Naive thymus-derived CD4-positive, alpha-beta T cell (primary cell): Measurements from ENCODE around the gene VPS4B. TPM values are rescaled to one million over a fixed set of nuclear protein-coding genes. Genes with fewer than 3 reads are reported as not detected.

Source experiments
- ATAC-seq: fragments of 150-1000 bp; cut with Tn5 transposase; 2 replicates; pipeline ENCODE4 v1.10.0; 2021; ENCODE audit warnings: mild to moderate bottlenecking, moderate library complexity
- CTCF ChIA-PET: fragments of 350-600 bp; sonication (Branson Sonifier 250); formaldehyde crosslinking; loops from one replicate; lab custom pipeline; 2021; ENCODE audit warnings: antibody characterized with exemption; lab: Charles Lee
- POLR2A ChIA-PET: fragments of 350-600 bp; sonication (Branson Sonifier 250); formaldehyde crosslinking; loops from one replicate; lab custom pipeline; 2021; ENCODE audit warnings: antibody characterized with exemption, inconsistent platforms; lab: Charles Lee
- DNase-seq, 9 donors: peaks; one replicate each; pipeline versions ENCODE4 v3.0.0 to v3.0.0-alpha.2; 2020 to 2022; ENCODE audit warnings: mixed read lengths in 1 of 9
- H3K27ac ChIP-seq: one replicate; pipeline ENCODE4 v1.7.0; 2013; ENCODE audit warnings: mild to moderate bottlenecking, low read depth, low read length, moderate library complexity
- H3K27me3 ChIP-seq, 2 donors: one replicate each; pipeline ENCODE4 v1.7.0; 2013; ENCODE audit warnings: low read length in 2 of 2, mild to moderate bottlenecking in 2 of 2, moderate library complexity in 2 of 2; ENCODE audit not compliant: control insufficient read depth in 2 of 2, insufficient read depth in 2 of 2
- H3K36me3 ChIP-seq, 3 experiments: 1 replicate in 2 of 3; 2 replicates in 1 of 3; pipeline ENCODE4 v1.7.0; 2013; ENCODE audit warnings: low read length in 3 of 3, mild to moderate bottlenecking in 3 of 3, moderate library complexity in 1 of 3; ENCODE audit not compliant: insufficient read depth in 3 of 3, control insufficient read depth in 2 of 3
- H3K4me1 ChIP-seq, 2 donors: one replicate each; pipeline ENCODE4 v1.7.0; 2013; ENCODE audit warnings: low read length in 2 of 2, mild to moderate bottlenecking in 2 of 2, moderate library complexity in 1 of 2; ENCODE audit not compliant: control insufficient read depth in 2 of 2, insufficient read depth in 2 of 2
- H3K4me3 ChIP-seq: 2 replicates; pipeline ENCODE4 v1.7.0; 2013; ENCODE audit warnings: mild to moderate bottlenecking, low read length
- H3K9me3 ChIP-seq, 3 experiments: 1 replicate in 2 of 3; 2 replicates in 1 of 3; pipeline ENCODE4 v1.7.0; 2013; ENCODE audit warnings: low read length in 3 of 3; ENCODE audit not compliant: control insufficient read depth in 2 of 3
- H3K27ac Mint-ChIP-seq, 9 donors: one replicate each; pipeline ENCODE4 v1.8.0; 2020 to 2022; ENCODE audit warnings: mixed read lengths in 9 of 9, mild to moderate bottlenecking in 8 of 9, moderate library complexity in 5 of 9, inconsistent platforms in 2 of 9
- H3K27me3 Mint-ChIP-seq, 5 donors: one replicate each; pipeline ENCODE4 v1.8.0; 2021 to 2022; ENCODE audit warnings: mixed read lengths in 5 of 5, mild to moderate bottlenecking in 1 of 5
- H3K36me3 Mint-ChIP-seq, 5 donors: one replicate each; pipeline ENCODE4 v1.8.0; 2020 to 2022; ENCODE audit warnings: mixed read lengths in 5 of 5, mild to moderate bottlenecking in 3 of 5, inconsistent platforms in 1 of 5
- H3K4me1 Mint-ChIP-seq, 7 donors: one replicate each; pipeline ENCODE4 v1.8.0; 2020 to 2022; ENCODE audit warnings: mixed read lengths in 7 of 7, mild to moderate bottlenecking in 3 of 7, inconsistent platforms in 1 of 7
- H3K4me3 Mint-ChIP-seq, 10 donors: one replicate each; pipeline ENCODE4 v1.8.0; 2020 to 2022; ENCODE audit warnings: mild to moderate bottlenecking in 10 of 10, mixed read lengths in 10 of 10, moderate library complexity in 6 of 10, inconsistent platforms in 2 of 10
- H3K9me3 Mint-ChIP-seq, 11 donors: one replicate each; pipeline ENCODE4 v1.8.0; 2020 to 2022; ENCODE audit warnings: mixed read lengths in 11 of 11, mild to moderate bottlenecking in 4 of 11, inconsistent platforms in 1 of 11, moderate library complexity in 1 of 11
- intact Hi-C, 2 donors: fragments of 100-400 bp; cut with micrococcal nuclease; formaldehyde crosslinking; loops; one replicate each; pipeline ENCODE4 v1.15.1; 2023
- polyA plus RNA-seq, 2 donors: library from polyadenylated mRNA; unstranded; fragments of 300-500 nt; fragmentation: Illumina TruSeq; gene quantifications; one replicate each; pipeline ENCODE4 v1.2.3, GENCODE V29; 2021
- total RNA-seq, 6 experiments: library from RNA in 5 of 6; stranded (reverse) in 5 of 6; gene quantifications; 1 replicate in 5 of 6; 2 replicates in 1 of 6; pipeline ENCODE4 v1.2.3 and lab custom pipeline; 2021 to 2026

VPS4B gene
- total and polyA plus RNA-seq, 7 experiments from 2014 or later = 47.4 to 84.6 (median 73.8) TPM

DNA sequence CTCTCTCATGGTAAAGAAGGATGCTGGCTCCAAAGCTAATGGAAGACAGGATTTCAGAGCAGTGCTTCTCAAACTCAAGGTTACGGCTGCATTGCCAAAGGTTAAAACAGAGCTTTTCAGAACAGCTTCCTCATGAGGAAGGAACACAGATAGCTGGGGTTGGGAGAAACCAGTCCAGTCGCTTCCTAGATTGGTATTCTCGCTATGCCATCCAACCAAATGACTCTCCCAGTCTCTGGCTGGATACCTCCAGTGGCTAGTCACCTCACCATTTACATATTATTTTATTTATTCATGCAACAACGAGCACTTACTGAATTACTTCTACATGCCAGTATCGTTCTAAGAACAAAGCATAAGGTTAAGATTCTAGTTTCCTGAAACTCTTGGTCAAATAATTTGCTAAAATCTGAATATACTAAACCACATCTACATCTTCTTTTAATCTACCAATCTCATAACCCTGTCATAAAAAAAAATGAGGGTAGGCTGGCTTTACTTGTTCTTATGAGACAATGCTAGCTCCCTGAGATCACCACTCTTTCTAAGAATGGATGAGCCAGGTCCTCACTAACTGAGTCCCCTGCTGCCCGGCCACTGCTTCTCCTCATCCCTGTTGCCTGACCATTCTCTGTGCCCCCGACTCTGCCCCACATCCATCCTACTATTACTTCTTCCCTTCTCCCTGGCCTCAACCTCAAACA is 75.6 kb downstream of the VPS4B start:
- H3K36me3 ChIP-seq = peaks cover 6 to 62% (median 15%) of the 10 kb centered on the region in 3 experiments
- H3K27ac Mint-ChIP-seq = no peak overlapping the region

DNA sequence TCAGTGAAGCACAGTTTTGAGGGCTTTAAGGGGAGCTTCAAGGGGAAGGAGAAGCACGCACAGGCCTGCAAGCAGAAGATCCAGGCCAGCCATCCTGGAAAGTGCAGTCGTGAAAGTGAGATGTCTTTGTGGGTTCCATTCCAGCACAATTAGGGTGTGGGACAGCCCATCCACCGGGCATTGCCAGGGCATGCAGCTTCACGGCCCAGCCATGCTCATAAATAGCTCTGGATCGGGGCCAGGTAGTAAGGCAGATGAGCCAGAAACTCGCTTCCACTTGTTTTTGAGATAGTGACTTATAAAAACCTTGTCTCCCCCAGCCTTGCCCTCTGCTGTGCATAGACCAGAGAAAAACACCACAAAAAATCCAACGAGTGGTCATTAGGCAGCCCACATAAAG is 76.2 kb downstream of the VPS4B start:
- H3K4me3 Mint-ChIP-seq = no peak overlapping the region
- H3K9me3 Mint-ChIP-seq = no peaks in the 10 kb centered on the region
- DNase-seq (no peak), ATAC-seq (no peak)
- Histone ChIP-seq H3K4me1 (no peaks in the 10 kb centered on the region), H3K27ac (no peak overlapping the region), H3K36me3 (peaks cover 2 to 58% (median 14%) of the 10 kb centered on the region in 3 experiments), H3K9me3 (no peaks in the 10 kb centered on the region), H3K27me3 (no peaks in the 10 kb centered on the region), H3K4me3 (no peak overlapping the region)
- H3K4me1 Mint-ChIP-seq = peaks cover 0 to 6% (median 0%) of the 10 kb centered on the region in 7 donors
- intact Hi-C loops = loop anchor here in 1 of 2 donors (2.0 kb wide), 1 partner anchor 67 kb away; no protein-coding TSS in a partner anchor
- POLR2A ChIA-PET = no interaction called here
- peaks cover 10 to 62% (median 30%) of the 10 kb centered on the region in 5 donors for H3K36me3 Mint-ChIP-seq
- H3K27ac Mint-ChIP-seq = no peak overlapping the region
- H3K27me3 Mint-ChIP-seq = no peaks in the 10 kb centered on the region
- CTCF ChIA-PET = interaction anchor here (1.7 kb wide), 1 partner anchor 94 kb away, joined by 6 read pairs; no protein-coding TSS in a partner anchor

More for the DNA sequence above, 75.6 kb downstream of the VPS4B start:
- ChIA-PET CTCF (interaction anchor here (0.7 kb wide), 1 partner anchor 93 kb away, joined by 5 read pairs; no protein-coding TSS in a partner anchor), POLR2A (no interaction called here)
- Mint-ChIP-seq H3K27me3 (no peaks in the 10 kb centered on the region), H3K36me3 (peaks cover 10 to 59% (median 30%) of the 10 kb centered on the region in 5 donors), H3K4me3 (no peak overlapping the region), H3K4me1 (peaks cover 0 to 6% (median 0%) of the 10 kb centered on the region in 7 donors), H3K9me3 (no peaks in the 10 kb centered on the region)
- ATAC-seq = no peak
- intact Hi-C loops = loop anchor here in 1 of 2 donors (2.0 kb wide), 1 partner anchor 68 kb away; no protein-coding TSS in a partner anchor
- Histone ChIP-seq H3K27me3 (no peaks in the 10 kb centered on the region), H3K27ac (no peak overlapping the region), H3K4me1 (no peaks in the 10 kb centered on the region), H3K9me3 (no peaks in the 10 kb centered on the region), H3K4me3 (no peak overlapping the region)
- DNase-seq = no peak

DNA sequence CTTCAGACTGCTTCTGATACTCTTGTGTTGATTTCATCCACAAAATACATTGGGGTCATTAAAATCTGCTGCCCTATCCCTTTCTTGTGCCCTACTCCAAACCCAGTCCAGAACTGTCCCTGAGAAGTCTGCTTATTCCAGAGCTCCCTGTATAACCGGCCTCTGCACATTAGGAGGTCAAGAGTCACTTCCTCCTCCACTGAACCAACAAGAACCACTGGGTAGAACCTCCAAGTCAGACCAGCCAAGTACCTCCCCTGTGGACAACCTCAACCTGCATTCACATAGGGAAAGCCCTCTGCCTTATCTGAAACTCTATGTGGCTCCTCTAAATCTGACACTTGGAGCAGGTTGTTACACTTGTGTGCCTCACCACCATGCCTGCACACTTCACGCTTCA is 77.4 kb downstream of the VPS4B start:
- ATAC-seq (no peak), DNase-seq (no peak)
- peaks cover 0 to 10% (median 3%) of the 10 kb centered on the region in 7 donors for H3K4me1 Mint-ChIP-seq
- no peak overlapping the region for H3K27ac ChIP-seq
- intact Hi-C loops = no loop called here
- H3K9me3 ChIP-seq = no peaks in the 10 kb centered on the region
- H3K36me3 ChIP-seq = peaks cover 0 to 52% (median 11%) of the 10 kb centered on the region in 3 experiments
- H3K36me3 Mint-ChIP-seq = peaks cover 10 to 63% (median 29%) of the 10 kb centered on the region in 5 donors
- H3K27me3 Mint-ChIP-seq = no peaks in the 10 kb centered on the region
- no peak overlapping the region for H3K4me3 ChIP-seq
- CTCF ChIA-PET = interaction anchor here (1.7 kb wide), 1 partner anchor 95 kb away, joined by 6 read pairs; no protein-coding TSS in a partner anchor
- H3K9me3 Mint-ChIP-seq = no peaks in the 10 kb centered on the region
- no peaks in the 10 kb centered on the region for H3K4me1 ChIP-seq
- H3K27me3 ChIP-seq = no peaks in the 10 kb centered on the region
- H3K4me3 Mint-ChIP-seq = no peak overlapping the region
- peak overlapping the region in 2 of 9 donors; percentile 16 to 19 for H3K27ac Mint-ChIP-seq
- POLR2A ChIA-PET = interaction anchor here (1.5 kb wide), 1 partner anchor 57 kb away, joined by 3 read pairs; no protein-coding TSS in a partner anchor

DNA sequence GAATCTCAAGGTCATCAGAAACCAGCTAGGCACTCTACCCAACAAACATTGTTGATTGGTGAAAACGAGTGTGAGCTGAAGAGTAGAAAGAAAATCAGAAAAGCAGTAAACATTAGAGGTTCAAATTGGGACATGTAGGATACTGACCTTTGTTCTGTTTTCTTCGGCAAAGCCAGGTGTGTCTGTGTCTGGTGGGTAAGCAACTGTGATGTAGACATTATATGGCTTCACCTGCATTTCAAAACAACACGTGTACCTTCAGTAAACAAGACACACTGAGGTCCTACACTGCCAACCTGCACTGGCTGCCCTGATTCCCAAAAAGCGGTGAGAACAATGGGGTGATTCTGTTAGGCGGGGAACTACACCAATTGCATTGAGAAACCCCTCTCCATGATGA is 78.0 kb downstream of the VPS4B start:
- Mint-ChIP-seq H3K27ac (peak overlapping the region in 1 of 9 donors; percentile 54), H3K9me3 (no peaks in the 10 kb centered on the region), H3K4me3 (no peak overlapping the region), H3K36me3 (peaks cover 10 to 58% (median 27%) of the 10 kb centered on the region in 5 donors), H3K27me3 (no peaks in the 10 kb centered on the region), H3K4me1 (peaks cover 0 to 10% (median 5%) of the 10 kb centered on the region in 7 donors)
- ATAC-seq (no peak), DNase-seq (no peak)
- Histone ChIP-seq H3K27me3 (no peaks in the 10 kb centered on the region), H3K9me3 (no peaks in the 10 kb centered on the region), H3K4me3 (no peak overlapping the region), H3K36me3 (peaks cover 0 to 47% (median 7%) of the 10 kb centered on the region in 3 experiments), H3K27ac (no peak overlapping the region), H3K4me1 (no peaks in the 10 kb centered on the region)
- CTCF ChIA-PET = interaction anchor here (1.7 kb wide), 1 partner anchor 95 kb away, joined by 6 read pairs; no protein-coding TSS in a partner anchor
- intact Hi-C loops = no loop called here
- POLR2A ChIA-PET = interaction anchor here (1.5 kb wide), 1 partner anchor 57 kb away, joined by 3 read pairs; no protein-coding TSS in a partner anchor

DNA sequence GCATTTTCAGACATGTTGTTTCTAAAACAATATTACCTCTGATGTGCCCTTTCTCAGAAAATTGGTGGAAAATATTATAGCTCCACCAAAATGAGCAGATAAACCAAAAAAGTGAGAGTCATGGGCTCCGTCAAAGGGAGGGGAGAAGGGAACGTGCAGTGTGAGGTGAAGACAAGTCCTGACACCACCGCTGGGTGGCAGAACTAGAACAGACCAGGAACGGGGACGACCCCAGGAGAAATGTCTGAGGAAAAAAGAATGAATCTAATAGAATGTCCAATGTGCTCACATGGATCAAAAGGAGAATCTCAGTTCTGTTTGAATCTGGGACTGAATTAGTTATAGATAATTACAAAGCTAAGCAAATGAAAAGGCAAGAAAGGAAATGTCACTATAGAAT is 80.1 kb downstream of the VPS4B start:
- Histone ChIP-seq H3K27me3 (no peaks in the 10 kb centered on the region), H3K9me3 (no peaks in the 10 kb centered on the region), H3K36me3 (peaks cover 0 to 45% (median 7%) of the 10 kb centered on the region in 3 experiments), H3K27ac (no peak overlapping the region), H3K4me1 (no peaks in the 10 kb centered on the region), H3K4me3 (no peak overlapping the region)
- peaks cover 14 to 59% (median 27%) of the 10 kb centered on the region in 5 donors for H3K36me3 Mint-ChIP-seq
- POLR2A ChIA-PET = no interaction called here
- H3K27me3 Mint-ChIP-seq = no peaks in the 10 kb centered on the region
- CTCF ChIA-PET = interaction anchor here (0.7 to 4.7 kb wide), 5 partner anchors 8 to 324 kb away, joined by 3 to 36 read pairs (median 4); no protein-coding TSS in a partner anchor
- intact Hi-C loops = loop anchor here (1.0 kb wide), 1 partner anchor 97 kb away; no protein-coding TSS in a partner anchor
- no peak overlapping the region for H3K4me3 Mint-ChIP-seq
- peak overlapping the region in 1 of 9 donors; percentile 49 for H3K27ac Mint-ChIP-seq
- DNase-seq (peak in 2 of 9 donors; percentile 22 to 28), ATAC-seq (peak; percentile 73)
- H3K4me1 Mint-ChIP-seq = peaks cover 0 to 10% (median 5%) of the 10 kb centered on the region in 7 donors
- no peaks in the 10 kb centered on the region for H3K9me3 Mint-ChIP-seq

DNA sequence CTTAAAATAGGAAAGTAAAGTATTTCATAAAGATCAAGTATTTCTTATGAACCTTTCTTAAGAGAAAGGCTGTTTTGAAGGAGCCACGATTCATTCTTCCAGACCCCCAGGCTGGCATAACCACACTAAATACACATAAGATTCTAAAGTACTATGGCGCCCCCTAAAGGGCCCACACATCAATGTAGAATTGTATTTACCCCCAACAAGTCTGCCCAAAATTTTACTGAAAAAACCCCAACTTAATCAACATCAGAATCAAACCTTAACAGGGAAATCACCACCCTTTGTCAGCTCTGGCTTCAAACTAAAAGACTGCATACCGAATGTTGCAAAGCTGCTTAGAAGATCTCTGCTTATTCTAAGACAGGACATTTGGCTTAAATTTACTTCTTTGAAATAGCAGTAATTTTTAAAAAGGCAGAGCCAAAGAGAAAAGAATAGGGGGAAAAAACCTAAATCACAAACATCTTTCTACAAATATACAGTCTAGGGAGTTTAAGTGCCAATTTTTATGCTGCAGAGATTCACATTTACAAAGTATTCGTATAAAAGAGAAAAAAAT is 82.3 kb downstream of the VPS4B start:
- no peaks in the 10 kb centered on the region for H3K4me1 ChIP-seq
- H3K36me3 ChIP-seq = peaks cover 0 to 42% (median 0%) of the 10 kb centered on the region in 3 experiments
- no peaks in the 10 kb centered on the region for H3K9me3 ChIP-seq
- intact Hi-C loops = loop anchor here (1.0 kb wide), 3 partner anchors 209 to 625 kb away; partner anchors contain the start of gene PHLPP1 (in 1 of the 2)
- ChIA-PET CTCF (interaction anchor here (0.9 to 4.7 kb wide), 10 partner anchors 13 to 336 kb away, joined by 3 to 36 read pairs (median 4); no protein-coding TSS in a partner anchor), POLR2A (interaction anchor here (1.2 kb wide), 1 partner anchor 324 kb away, joined by 4 read pairs; no protein-coding TSS in a partner anchor)
- DNase-seq (peak in 7 of 9 donors; percentile 29 to 59 (median 51)), ATAC-seq (peak; percentile 82)
- no peak overlapping the region for H3K4me3 Mint-ChIP-seq
- no peak overlapping the region for H3K27ac ChIP-seq
- H3K9me3 Mint-ChIP-seq = no peaks in the 10 kb centered on the region
- H3K27me3 ChIP-seq = no peaks in the 10 kb centered on the region
- peak overlapping the region in 1 of 9 donors; percentile 29 for H3K27ac Mint-ChIP-seq
- H3K4me1 Mint-ChIP-seq = peaks cover 0 to 9% (median 5%) of the 10 kb centered on the region in 7 donors
- peaks cover 9 to 58% (median 31%) of the 10 kb centered on the region in 5 donors for H3K36me3 Mint-ChIP-seq
- no peaks in the 10 kb centered on the region for H3K27me3 Mint-ChIP-seq
- no peak overlapping the region for H3K4me3 ChIP-seq
